ENCODE results near the gene GSE1.

Gene GSE1

DNA sequence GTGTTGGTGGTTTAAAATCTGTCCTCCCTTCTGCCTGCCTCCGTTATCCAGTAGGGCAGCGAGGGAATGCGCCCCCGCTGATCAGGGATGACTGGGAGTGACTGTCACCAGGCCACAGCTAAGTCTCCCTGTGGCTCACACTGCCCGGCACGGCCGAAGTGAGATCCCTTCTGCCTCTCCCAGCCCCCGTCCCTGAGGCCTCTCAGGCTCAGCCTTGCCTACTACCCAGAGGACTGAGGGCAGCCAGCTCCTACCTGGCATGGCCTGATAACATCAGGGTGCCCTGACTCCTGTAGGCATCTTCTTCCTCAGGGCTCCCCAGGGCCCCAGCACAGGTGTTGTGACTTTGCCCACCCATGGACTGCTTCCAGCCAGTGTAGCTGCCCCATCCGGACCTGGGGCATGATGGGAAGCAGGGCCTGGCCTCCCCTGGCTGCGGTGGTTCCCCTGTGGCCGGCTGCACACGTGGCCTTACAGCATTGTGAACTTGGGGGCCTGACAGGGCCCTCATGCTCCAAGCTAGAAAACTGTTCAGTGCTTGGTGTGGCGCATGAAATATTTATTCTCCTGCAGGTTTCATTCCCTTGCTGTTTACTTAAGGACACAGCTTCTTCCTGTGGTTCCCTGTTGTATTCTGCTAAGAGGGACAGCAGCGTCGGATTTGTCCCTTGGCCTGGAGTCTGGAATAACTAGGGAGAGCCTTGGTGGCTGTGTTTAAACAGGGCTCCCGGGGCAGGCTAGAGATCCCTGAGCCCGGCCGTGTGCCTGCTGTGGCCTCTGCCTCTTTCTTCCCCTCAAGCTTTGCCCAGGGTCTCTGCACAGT lies 45.6 kb downstream of the GSE1 start:
- no peak for DNase-seq (ENCODE audit: low read depth in 2 of 2, low spot score in 1 of 2)

DNA sequence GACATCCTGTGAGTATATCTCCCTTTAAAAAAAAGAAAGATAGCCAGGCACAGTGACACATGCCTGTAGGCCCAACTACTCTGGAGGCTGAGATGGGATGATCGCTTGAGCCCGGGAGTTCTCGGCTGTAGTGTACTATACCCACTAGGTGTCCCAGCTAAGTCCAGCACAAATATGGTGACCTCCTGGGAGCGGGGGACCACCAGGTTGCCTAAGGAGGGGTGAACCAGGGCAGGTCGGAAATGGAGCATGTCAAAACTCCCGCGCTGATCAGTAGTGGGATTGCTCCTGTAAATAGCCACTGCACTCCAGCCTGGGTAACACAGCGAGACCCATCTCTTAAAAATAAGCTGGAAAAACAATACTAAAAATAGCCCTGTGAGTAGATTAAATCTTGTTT lies 46.2 kb downstream of the GSE1 start:
- no peak for DNase-seq (ENCODE audit: low read depth in 2 of 2, low spot score in 1 of 2)

DNA sequence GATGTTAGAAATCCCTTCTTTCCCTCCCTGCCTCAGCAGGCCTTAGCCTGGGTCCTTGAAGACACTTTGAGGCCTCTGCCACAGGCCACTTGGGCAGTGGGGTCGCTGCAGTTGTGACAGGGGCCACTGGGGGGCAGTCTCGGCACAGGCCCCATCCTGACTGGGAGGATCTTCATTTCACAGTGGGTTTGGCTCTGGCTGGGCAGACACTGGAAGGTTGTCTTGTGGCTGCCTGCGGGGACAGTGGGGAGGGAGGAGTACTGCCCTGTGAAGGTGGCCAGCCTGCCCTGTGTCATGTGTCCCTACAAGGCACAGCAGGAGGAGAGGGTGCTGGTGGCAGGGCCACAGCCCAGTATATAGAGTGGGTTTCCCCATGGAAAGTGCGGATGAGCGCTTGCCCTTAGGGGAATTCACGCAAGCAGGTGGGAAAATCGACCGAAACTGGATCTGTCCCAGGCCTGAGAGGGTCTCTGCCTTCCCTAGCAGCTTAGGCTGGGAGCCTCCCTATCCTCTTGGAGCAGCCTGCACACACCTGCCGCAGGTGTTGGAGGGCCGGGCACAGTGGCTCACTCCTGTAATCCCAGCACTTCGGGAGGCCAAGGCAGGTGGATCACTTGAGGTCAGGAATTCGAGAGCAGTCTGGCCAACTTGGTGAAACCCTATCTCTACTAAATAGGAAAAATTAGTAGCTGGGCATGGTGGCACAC lies 46.8 kb downstream of the GSE1 start:
- peak in 1 of 2 donors; percentile 29 for DNase-seq (ENCODE audit: low read depth in 2 of 2, low spot score in 1 of 2)

DNA sequence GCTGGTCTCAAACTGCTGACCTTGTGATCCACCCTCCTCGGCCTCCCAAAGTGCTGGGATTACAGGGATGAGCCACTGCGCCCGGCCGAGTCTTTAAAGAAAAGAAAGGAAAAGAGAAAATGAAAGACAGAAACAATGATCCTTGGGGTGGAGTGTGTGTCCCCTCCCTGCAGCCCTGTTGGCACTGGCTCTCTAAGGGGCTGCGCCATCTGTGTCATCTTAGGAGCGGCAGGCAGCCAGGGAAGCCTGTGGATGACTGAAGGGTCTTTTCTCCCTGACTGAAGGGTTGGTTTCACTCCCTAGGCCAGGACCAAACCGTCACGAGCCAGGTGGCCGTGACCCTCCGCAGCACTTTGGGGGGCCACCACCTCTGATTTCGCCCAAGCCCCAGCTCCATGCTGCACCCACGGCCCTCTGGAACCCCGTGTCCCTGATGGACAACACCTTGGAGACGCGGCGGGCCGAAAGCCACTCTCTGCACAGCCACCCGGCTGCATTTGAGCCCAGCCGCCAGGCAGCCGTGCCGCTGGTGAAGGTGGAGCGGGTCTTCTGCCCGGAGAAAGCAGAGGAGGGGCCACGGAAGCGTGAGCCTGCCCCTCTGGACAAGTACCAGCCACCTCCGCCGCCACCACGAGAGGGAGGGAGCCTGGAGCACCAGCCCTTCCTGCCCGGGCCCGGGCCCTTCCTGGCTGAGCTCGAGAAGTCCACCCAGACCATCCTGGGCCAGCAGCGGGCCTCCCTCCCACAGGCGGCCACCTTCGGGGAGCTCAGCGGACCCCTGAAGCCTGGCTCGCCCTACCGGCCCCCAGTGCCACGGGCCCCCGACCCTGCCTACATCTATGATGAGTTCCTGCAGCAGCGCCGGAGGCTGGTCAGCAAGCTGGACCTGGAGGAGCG lies 48.0 kb downstream of the GSE1 start:
- no peak for DNase-seq (ENCODE audit: low read depth in 2 of 2, low spot score in 1 of 2)

DNA sequence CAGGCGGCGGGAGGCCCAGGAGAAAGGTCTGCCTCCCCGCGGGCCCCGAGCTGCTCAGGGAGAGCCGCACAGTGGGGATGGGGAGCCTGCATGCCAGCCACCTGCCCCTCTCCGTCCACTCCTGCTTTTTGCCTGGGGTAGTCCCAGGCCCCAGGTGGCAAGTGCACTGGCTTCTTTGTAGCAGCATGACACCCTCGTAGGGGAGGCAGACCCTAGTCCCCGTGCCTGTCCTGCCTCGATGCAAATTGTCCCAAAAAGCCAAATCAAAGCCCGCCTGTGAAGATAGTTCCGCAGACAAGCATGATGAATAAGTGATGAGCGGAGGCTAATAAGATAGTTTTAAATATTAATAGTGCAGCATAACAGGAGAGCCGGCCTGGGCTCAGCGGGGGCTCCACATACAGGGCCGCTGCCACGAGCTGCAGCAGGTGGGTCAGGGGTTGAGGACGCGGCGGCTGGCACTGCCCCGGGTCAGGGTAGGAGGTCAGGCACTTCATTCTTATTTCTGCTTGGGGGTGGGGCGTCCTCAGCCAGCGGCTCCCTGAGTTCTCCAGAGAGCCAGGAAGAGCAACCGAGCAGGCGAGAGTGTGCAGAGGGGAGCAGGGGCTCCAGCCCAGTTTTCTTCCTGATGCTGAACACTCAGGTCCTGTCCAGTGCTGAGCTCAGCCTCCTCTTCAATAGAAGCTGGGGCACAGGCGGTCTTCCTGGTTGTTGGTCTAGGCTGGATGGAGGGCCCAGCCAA lies 48.8 kb downstream of the GSE1 start:
- DNase-seq (ENCODE audit: low read depth in 2 of 2, low spot score in 1 of 2): no peak

DNA sequence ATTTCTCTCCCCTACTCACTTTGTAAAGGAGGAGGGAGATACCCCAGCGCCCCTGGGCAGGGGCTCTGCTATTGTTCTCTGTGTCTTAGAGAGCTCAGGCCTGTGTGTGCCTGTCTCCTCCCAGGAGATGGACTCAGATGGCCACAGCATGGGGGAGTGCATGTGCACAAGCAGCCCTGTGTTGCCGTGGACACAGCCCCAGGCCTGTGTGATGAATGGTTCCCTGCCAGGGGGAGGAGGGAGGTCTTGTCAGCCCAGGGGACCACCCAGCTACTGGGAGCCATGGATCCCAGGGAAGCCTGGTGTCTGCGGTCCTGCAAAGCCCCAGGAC lies 49.3 kb downstream of the GSE1 start:
- no peak for DNase-seq (ENCODE audit: low read depth in 2 of 2, low spot score in 1 of 2)

DNA sequence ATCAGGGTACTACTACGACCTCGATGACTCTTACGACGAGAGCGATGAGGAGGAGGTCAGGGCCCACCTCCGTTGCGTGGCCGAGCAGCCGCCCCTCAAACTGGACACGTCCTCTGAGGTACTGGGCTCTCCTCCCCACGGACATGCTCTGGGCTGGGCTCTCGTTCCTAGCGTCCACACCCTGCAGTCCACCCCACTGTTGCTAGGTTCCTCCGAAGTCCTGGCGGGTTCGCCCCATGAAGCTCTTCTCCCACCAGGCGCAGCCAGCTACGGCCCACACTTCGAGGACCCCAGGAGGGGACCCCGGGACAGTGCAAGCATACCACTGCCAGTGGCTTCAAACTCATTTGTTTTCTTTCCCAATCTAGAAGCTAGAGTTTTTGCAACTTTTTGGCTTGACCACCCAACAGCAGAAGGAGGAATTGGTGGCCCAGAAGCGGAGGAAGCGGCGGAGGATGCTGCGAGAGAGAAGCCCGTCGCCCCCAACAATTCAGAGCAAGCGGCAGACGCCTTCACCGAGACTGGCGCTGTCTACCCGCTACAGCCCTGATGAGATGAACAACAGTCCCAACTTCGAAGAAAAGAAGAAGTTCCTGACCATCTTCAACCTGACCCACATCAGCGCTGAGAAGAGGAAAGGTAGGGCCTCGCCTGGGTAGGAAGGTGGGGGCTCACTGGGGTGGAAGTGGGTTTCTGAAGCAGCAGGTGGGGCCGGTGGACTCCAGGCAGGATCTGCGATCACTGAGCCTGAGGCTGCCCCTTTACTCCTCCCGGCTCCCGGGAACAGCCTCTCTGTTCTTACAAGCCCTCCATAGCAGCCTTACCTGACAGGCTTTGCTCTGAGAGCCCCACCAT lies 50.1 kb downstream of the GSE1 start:
- DNase-seq (ENCODE audit: low read depth in 2 of 2, low spot score in 1 of 2): no peak

DNA sequence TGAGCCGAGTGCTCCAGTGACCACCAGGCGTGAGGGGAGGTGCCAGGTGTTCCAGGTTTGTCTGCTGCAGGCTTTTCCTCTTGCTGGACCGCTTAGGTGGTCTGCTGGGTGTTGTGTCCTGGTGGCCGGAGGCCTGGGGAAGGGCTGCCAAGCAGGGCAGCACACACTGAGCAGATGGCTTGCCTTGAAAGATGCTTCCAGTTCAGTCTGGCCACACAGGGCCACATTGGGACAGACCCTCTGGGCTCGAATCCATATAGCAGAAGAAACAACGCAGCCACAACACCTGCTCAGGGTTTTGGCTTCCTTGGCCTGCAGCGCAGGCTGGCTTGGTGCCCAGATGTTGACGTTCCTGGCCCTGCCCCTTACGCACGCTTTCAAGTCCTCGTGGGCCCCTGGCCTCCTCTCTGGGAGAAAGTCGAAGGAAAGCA lies 50.8 kb downstream of the GSE1 start:
- no peak for DNase-seq (ENCODE audit: low read depth in 2 of 2, low spot score in 1 of 2)

DNA sequence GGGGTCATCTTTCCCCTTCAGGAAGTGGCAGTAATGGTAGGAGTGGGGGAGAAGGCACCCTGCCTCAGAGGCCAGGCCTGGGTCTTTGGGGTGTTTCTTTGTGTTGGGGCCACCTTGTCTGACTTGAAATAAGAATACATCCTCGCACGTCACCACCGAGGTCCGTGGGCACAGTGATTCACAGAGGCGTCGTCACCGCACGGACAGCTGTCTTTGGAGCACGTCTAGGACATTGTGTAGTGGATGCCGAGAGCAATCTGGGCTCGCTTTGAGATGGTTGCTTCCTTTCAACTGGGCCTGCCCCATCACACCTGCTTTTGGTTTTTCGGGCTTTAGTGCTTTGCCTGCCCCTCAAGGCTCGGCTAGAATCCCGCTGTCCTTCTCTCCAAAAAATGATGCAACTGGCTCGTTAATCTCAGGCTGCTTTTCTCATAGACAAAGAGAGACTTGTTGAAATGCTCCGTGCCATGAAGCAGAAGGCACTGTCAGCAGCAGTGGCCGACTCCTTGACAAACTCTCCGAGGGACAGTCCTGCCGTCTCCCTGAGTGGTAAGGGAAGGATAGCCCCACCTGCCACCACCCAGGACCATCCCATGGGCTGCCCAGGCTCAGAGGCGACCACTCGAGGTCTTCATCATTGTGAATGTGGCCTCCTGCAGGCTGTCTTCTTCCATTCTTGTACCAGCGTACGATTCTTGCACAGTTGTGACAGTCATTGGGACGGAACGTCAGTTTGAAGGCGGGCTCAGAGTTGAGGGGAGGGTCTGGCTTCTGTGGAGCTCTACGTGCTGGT lies 51.7 kb downstream of the GSE1 start:
- no peak for DNase-seq (ENCODE audit: low read depth in 2 of 2, low spot score in 1 of 2)

DNA sequence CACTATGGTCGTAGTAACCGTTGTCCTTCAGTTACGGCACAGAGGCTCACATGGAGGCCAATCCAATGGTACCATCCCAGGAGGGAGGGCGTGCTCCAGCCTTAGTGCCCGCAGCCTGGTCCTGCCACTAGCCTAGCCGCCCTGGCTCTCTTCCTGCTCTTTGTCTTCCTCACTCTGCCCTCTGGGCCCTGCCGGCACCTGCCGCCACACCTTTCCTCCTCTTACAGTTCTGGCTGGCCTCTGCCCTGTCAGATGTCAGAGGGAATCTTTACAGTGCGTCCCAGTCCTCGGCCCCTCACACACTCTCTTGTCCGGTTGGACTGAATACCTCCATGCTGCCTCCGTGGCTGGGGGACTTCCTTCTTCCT lies 52.2 kb downstream of the GSE1 start:
- DNase-seq (ENCODE audit: low read depth in 2 of 2, low spot score in 1 of 2): no peak

DNA sequence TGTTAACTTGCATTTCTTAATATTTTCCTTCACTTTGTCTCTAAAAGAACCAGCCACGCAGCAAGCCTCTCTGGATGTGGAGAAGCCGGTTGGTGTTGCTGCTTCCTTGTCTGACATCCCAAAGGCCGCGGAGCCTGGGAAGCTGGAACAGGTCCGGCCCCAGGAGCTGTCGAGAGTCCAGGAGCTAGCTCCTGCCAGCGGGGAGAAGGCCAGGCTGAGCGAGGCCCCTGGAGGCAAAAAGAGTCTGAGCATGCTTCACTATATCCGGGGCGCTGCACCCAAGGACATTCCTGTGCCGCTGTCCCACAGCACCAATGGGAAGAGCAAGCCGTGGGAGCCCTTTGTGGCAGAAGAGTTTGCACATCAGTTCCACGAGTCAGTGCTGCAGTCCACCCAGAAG lies 52.8 kb downstream of the GSE1 start:
- DNase-seq (ENCODE audit: low read depth in 2 of 2, low spot score in 1 of 2): no peak

DNA sequence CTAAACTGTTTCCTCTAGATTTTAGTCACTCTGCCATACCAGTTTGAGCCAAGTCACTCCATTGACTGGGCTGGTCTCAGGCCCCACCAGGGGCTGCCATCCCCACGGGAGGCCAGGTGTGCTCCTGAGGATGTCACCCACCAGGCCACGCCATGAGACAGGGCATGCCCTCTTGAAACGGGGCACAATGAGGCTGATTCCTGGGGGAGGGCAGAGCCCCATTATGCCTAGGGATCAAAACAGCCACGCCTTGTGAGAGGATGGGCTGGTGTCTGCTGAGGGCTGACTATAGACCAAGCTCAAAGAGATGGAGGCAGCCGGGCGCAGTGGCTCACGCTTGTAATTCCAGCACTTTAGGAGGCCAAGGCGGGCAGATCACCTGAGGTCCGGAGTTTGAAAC lies 54.1 kb downstream of the GSE1 start:
- no peak for DNase-seq (ENCODE audit: low read depth in 2 of 2, low spot score in 1 of 2)

DNA sequence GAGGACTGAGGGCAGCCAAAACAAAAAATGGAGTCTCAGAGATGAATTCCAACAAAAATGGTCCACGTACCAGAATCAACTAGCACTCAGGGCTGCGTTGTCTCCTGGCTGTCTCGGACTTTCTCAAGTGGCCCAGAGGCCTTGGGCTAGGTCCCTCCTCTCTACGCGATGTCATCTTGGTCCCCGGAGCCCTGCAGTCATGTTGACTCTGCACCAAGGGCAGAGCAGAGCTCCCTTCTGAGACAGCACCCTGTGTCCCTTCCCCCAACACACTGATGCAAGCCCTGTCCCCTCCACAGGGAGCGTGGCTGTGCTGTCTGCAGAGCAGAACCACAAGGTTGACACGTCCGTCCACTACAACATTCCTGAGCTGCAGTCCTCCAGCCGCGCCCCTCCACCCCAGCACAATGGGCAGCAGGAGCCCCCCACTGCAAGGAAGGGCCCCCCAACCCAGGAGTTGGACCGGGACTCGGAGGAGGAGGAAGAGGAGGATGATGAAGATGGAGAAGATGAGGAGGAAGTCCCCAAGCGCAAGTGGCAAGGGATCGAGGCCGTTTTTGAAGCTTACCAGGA lies 54.8 kb downstream of the GSE1 start:
- DNase-seq (ENCODE audit: low read depth in 2 of 2, low spot score in 1 of 2): no peak

DNA sequence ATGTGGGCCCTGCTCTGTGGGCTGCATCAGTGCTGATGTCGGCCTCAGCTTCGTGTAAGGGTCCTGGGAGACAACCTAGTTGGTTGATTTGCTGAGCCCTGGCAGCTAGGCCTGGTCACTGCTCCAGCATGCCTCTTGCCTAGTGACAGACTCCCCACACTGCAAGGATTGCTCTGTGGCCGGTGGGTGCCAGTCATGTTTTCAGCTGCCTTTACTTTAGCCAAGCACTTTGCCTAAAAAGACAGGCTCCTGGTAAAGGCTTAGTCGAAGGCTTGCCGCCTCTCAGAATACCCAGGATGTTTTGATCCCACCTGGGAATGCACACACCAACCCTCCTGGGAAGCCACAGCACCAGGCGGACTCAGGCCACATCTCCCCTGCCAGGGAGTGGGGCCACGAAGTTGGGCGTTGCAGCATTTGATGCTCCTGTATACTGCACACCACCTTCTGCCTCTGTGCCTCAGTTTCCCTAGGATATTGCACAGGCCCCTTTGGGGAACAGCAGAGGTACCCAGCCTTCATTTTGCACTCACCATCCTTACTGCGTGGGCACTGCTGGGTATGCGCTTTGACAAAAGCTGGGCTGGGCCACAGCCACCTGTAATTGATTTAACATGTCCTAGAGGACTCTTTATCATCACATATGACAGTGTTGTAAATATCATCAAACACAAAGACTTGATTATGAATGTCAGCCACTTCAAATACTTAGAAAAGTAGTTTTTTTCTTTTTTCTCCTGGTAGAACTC lies 55.7 kb downstream of the GSE1 start:
- DNase-seq (ENCODE audit: low read depth in 2 of 2, low spot score in 1 of 2): no peak

DNA sequence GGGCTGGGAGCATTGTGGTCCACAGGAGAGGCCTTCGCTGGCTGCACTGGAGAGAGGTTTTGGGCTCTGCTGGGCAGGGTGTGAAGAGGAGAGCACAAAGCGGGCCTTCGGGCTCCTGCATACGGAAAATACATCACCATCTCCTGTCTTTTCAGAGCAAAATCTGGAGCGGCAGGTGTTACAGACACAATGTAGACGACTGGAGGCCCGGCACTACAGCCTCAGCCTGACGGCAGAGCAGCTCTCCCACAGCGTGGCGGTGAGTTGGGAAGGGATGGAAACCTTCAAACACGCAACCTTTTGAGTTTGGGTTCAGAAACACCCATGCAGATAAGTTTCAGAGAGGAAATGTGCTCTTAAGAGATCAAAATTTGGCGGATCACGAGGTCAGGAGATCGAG lies 57.7 kb downstream of the GSE1 start:
- no peak for DNase-seq (ENCODE audit: low read depth in 2 of 2, low spot score in 1 of 2)

DNA sequence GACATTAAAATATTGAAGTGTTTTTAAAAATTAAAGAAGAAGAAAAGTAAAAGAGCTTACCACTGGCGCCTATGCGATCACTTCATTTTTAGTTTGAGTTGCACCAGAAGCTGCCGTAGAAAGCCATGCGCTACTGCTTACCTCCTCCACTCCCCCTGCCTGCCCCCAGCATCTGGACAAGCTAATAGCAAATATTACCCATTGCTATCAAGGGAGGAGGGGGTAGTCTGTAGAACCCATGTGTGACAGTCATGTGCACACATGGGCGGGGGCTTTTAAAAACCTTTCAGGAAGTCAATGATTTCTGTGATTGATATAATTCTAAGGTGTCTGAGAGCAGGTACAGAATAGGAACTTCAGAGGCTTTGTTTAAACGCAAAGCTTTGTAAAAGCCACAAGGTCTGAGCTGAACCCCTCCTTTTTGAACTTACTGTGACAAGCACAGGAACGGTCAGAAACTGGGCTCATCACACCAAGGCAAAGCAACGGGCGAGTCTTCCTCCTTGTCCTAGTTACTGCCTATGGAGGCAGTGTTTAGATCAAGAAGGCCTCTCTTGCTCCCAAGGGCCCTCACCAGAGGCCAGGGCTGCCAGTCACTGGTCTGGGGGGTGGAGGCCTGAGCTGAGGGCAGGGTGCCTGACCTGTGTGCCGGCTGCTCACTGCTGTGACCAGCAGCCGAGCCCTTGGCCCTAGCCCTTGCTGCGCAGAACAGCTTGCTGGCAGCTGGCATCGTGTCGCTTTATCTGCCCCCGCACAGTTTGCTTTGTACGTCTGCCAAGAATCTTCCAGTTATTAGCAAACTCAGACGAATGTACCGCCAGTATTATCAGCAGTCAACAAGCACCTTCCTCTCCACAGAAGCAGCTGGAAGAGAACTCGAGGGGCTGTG lies 60.7 kb downstream of the GSE1 start:
- no peak for DNase-seq (ENCODE audit: low read depth in 2 of 2, low spot score in 1 of 2)

DNA sequence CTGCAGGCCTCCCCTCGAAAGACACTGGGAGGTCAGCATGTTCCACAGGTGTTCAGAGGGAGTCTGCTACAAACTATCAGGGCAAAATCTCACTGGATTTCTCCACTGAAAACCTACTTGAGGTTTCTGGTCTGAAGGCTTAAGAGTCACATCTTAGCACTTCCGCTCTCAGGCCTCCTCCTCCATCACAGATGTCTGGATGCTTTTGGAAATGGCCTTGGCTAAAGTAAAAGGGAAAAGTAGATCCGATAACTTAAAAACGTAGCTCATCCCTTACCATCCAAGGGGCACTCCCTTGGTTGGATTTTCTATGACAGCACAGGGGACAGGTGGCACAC lies 61.3 kb downstream of the GSE1 start:
- no peak for DNase-seq (ENCODE audit: low read depth in 2 of 2, low spot score in 1 of 2)

DNA sequence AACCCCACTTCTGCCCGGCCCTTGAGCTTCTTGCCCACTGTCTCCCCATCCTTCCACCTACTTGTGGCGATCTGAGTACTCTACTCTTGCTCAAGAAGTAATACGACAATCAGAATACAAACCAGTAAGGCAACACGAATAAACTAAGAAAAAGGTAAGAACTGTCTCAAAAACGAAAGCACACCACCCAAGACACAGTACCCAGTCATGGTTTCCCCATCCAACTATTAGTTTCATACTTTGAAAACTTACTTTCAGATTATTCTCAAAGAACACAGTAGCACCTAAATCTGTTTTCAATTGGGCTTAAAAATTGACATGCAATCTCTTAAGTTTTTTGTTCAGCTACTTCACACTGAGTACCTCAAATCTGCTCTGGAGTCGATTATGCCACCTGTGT lies 61.7 kb downstream of the GSE1 start:
- no peak for DNase-seq (ENCODE audit: low read depth in 2 of 2, low spot score in 1 of 2)

Data from stimulated activated CD8-positive, alpha-beta memory T cell treated with anti-CD3 and anti-CD28 coated beads, Interleukin-4, amount 100 ng/mL, for 4 hours (primary cell).